ENCODE measurements around the gene NACAD.

Gene NACAD

DNA sequence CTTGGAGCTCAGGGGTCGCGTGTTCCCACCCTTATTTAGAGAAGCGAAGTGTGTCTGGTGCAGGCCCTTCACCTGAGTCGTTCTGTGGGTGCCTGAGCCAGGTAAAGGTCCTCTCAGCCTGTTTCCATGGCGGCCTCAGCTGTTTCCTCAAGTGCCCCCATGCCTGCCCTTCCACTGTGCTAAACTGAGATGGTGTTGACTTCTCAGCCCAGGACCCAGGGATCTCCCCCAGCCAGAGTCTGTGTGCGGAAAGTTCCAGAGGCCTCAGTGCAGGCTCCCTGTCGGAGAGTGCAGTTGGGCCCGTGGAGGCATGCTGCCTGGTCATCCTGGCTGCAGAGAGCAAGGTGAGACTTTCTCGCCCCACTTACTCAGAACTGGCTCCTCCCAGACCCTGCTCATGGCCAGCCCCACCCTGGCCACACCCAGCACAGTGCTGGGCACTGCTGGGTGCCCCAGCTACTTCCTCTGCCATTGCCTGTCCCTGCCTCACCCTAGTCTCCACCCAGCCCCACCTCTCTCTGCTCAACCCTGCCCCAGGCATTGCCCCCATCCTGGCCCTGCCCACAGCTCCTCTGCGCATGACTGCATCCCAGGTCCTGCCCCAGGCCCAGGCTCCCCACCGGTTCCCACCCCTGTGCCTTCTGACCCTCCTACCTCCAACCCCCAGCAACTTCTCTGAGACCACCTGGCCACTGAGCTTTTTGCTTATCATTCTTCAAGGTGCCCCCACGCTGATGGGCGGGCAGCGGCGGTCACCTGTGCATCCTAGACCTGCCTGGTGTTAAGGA, 20.3 kb downstream of the NACAD start:
- H3K36me3 ChIP-seq (ENCODE audit: control insufficient read depth, insufficient read depth, low read length), result peaks cover 9% of the 10 kb centered on the region

DNA sequence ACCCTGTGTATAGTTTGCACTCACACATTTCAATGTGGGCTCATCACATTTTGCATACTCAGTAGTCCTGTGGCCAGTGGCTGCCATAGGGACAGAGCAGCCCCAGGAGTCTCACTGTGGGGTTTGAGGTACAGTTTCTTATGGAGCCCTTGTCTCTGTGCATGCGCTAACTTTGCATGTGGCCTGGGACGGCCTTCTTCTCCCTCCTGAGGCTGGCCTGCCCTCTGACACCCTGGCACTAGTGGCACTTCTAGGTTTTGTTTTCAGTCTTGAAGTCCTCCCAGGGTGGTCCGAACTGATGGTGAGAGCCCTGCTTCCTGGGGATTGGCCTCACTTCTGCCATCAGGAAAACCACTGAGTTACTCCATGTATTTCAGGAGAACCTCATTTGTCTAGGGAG, 21.2 kb downstream of the NACAD start:
- Histone ChIP-seq H3K4me1 (ENCODE audit: control insufficient read depth, insufficient read depth, low read length) (peaks cover 2% of the 10 kb centered on the region), H3K4me3 (ENCODE audit: low read depth, low read length) (no peak overlapping the region), H3K36me3 (ENCODE audit: control insufficient read depth, insufficient read depth, low read length) (peaks cover 9% of the 10 kb centered on the region), H3K9me3 (ENCODE audit: control insufficient read depth, insufficient read depth, low read length) (no peaks in the 10 kb centered on the region), H3K9ac (ENCODE audit: low read depth, low read length) (no peak overlapping the region), H3K27me3 (ENCODE audit: control insufficient read depth, insufficient read depth, low read length) (no peaks in the 10 kb centered on the region)

More for the DNA sequence above, 20.3 kb downstream of the NACAD start:
- H3K4me1 ChIP-seq (ENCODE audit: control insufficient read depth, insufficient read depth, low read length), result peaks cover 4% of the 10 kb centered on the region
- no peak overlapping the region for H3K4me3 ChIP-seq (ENCODE audit: low read depth, low read length)
- no peaks in the 10 kb centered on the region for H3K27me3 ChIP-seq (ENCODE audit: control insufficient read depth, insufficient read depth, low read length)
- no peak overlapping the region for H3K9ac ChIP-seq (ENCODE audit: low read depth, low read length)
- H3K9me3 ChIP-seq (ENCODE audit: control insufficient read depth, insufficient read depth, low read length), result no peaks in the 10 kb centered on the region

DNA sequence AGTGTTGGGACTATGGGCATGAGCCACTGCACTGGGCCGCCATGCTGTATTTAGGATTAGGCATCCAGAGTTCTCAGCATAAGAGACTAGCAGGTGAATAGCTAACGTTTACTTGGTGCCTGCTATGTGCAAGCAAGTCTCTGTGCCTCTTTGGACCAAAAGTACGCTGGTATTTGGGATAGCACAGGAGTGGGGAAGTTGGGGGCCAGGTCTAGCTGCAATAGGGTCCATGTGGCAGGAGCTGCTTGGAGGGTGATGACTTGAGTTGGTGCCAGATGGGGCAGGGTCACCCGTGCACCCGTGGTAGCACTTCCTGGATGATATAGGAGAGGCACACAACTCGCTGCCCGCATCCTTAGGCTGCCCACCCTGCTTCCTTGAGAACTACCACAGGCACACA, 22.4 kb downstream of the NACAD start:
- Histone ChIP-seq H3K4me1 (ENCODE audit: control insufficient read depth, insufficient read depth, low read length) (no peaks in the 10 kb centered on the region), H3K36me3 (ENCODE audit: control insufficient read depth, insufficient read depth, low read length) (peaks cover 9% of the 10 kb centered on the region), H3K9me3 (ENCODE audit: control insufficient read depth, insufficient read depth, low read length) (no peaks in the 10 kb centered on the region), H3K9ac (ENCODE audit: low read depth, low read length) (no peak overlapping the region), H3K4me3 (ENCODE audit: low read depth, low read length) (no peak overlapping the region), H3K27me3 (ENCODE audit: control insufficient read depth, insufficient read depth, low read length) (no peaks in the 10 kb centered on the region)

DNA sequence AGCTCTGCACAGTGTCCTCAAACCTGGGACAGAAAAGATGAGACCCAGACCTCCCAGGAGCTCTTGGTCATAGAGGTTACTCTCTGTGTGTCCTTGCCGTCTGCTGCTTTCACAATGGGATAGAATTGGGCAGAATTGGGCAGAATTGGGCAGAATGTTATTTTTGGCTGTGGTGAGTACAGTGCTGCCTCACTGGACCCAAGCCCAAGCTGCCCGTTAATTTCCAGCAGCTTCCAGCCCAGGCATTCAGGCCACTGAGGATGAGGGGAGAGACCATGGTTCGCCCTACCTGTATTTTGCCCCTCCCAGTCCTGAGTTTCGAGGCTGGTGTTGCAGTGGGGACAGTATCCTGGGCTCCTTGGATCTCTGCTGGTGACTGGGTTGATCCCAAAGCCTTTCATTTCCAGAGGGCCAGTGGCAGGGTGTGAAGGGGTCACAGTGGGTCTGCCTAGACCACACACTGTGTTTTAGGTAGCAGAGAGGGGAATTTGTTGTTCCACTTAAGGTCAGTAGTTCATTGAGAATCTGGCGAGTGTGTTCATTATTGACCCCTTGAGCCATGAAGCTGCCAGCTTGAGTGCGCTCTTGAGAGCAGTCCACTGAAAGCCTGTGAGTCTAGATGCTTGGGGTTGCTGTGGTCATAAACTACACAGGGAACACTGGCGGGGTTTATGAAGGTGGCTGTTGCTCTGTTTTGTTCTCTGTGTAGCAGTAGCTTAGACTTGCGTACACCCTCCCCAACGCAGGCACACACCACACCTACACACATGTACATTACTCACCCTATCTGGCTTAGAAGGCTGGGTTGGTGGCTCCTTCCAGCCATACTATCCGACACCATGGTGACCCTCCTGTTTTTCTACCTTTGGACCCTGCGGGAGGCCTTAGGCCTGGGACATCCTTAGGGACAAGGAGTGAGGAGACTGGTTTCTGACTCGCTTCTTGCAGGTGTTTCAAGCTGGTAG, 23.5 kb downstream of the NACAD start:
- Histone ChIP-seq H3K27me3 (ENCODE audit: control insufficient read depth, insufficient read depth, low read length) (no peaks in the 10 kb centered on the region), H3K36me3 (ENCODE audit: control insufficient read depth, insufficient read depth, low read length) (peaks cover 9% of the 10 kb centered on the region), H3K9ac (ENCODE audit: low read depth, low read length) (no peak overlapping the region), H3K9me3 (ENCODE audit: control insufficient read depth, insufficient read depth, low read length) (no peaks in the 10 kb centered on the region), H3K4me1 (ENCODE audit: control insufficient read depth, insufficient read depth, low read length) (no peaks in the 10 kb centered on the region), H3K4me3 (ENCODE audit: low read depth, low read length) (no peak overlapping the region)

DNA sequence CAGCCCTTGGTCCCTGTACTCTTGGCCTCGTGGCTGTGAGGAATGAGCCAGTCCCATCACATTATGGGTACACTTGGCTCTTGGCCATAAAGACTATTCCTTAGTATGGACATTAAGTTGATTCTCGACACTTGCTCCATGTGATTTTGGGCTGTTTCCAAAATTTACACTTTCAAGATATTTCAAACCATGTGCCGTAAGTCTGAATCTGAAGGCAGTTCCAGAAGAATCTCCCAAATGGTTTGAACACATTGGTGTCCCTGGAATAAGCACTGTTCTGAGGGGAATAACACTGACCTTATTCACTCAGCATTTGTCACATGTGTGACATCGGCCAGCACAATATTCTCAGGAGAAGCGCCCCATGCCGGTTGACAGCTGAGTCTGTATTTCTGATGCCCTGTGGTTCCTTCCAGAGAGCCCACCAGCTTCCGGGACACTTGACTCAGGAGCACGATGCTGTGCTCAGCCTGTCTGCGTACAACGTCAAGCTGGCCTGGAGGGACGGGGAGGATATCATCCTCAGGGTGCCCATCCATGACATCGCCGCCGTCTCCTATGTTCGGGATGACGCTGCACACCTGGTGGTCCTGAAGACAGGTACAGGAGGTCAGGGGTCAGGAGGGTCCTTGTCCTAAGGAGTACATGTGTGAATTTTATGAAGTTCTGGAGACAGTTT, 24.6 kb downstream of the NACAD start:
- no peak overlapping the region for H3K4me3 ChIP-seq (ENCODE audit: low read depth, low read length)
- no peak overlapping the region for H3K9ac ChIP-seq (ENCODE audit: low read depth, low read length)
- peaks cover 5% of the 10 kb centered on the region for H3K36me3 ChIP-seq (ENCODE audit: control insufficient read depth, insufficient read depth, low read length)
- no peaks in the 10 kb centered on the region for H3K9me3 ChIP-seq (ENCODE audit: control insufficient read depth, insufficient read depth, low read length)
- no peaks in the 10 kb centered on the region for H3K4me1 ChIP-seq (ENCODE audit: control insufficient read depth, insufficient read depth, low read length)
- no peaks in the 10 kb centered on the region for H3K27me3 ChIP-seq (ENCODE audit: control insufficient read depth, insufficient read depth, low read length)

DNA sequence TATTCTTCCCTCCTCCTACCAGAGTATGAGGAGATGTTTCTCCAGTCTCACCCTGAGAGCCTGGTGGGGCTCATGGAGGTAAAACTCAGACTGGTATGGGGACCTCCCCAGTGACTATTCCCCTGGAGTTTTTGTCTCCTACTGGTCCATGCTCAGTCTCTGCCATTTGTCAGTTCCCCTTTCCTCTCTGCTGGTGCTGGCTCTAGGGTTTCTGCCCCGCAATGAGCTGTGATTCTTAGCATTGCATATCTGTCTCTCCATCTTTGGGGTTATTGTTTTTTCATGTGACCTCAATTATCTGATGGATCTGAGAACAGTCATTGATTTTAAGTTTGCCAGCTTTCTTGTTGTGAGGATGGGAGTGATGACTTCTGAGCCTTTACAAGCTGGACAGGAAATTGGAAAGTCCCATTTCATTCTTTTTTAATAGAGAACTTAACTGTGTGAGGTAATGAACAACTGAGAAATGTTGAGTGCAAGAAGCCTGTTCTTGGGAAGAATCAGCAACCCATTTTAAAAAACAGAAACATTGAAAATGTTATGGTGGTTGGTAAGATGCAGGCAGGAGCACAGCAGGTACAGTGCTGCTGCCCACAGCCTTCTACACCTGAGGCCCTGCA, 26.9 kb downstream of the NACAD start:
- Histone ChIP-seq H3K36me3 (ENCODE audit: control insufficient read depth, insufficient read depth, low read length) (peaks cover 5% of the 10 kb centered on the region), H3K27me3 (ENCODE audit: control insufficient read depth, insufficient read depth, low read length) (no peaks in the 10 kb centered on the region), H3K4me3 (ENCODE audit: low read depth, low read length) (no peak overlapping the region), H3K4me1 (ENCODE audit: control insufficient read depth, insufficient read depth, low read length) (no peaks in the 10 kb centered on the region), H3K9ac (ENCODE audit: low read depth, low read length) (no peak overlapping the region), H3K9me3 (ENCODE audit: control insufficient read depth, insufficient read depth, low read length) (no peaks in the 10 kb centered on the region)

DNA sequence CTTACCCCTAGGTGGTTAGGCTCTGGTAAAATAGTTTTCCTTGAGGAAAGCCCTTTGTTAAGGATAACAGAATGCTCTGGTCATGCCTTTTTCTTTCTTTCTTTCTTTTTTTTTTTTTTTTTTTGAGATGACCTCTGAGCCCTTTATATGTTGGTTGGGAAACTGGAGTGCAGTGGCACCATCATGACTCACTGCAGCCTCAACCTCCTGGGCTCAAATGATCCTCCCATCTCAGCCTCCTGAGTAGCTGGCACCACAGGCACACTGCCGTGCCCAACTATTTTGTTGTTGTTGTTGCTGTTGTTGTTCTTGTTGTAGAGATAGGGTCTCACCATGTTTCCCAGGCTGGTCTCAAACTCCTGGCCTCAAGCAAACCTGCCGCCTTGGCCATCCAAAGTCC, 27.4 kb downstream of the NACAD start:
- Histone ChIP-seq H3K9ac (ENCODE audit: low read depth, low read length) (no peak overlapping the region), H3K4me1 (ENCODE audit: control insufficient read depth, insufficient read depth, low read length) (no peaks in the 10 kb centered on the region), H3K9me3 (ENCODE audit: control insufficient read depth, insufficient read depth, low read length) (no peaks in the 10 kb centered on the region), H3K27me3 (ENCODE audit: control insufficient read depth, insufficient read depth, low read length) (no peaks in the 10 kb centered on the region), H3K36me3 (ENCODE audit: control insufficient read depth, insufficient read depth, low read length) (peaks cover 5% of the 10 kb centered on the region), H3K4me3 (ENCODE audit: low read depth, low read length) (no peak overlapping the region)

DNA sequence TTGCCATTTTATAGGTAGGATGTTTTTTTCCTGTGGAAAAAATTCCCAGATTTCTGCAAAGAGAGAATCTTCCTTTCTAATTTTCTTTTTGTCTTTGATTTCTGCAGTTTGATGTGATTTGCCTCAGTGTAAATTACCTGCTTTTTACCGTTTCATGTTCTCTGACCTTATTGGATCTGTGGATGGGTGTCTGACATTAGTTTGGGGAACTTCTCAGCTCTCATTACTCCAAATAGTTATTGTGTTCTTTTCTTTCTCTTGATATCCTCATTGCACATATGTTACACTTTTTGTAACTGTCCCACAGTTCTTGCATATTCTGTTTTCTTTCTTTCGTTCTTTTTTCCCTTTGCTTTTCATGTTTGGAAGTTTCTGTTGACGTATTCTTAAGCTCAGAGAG, 28.5 kb downstream of the NACAD start:
- Histone ChIP-seq H3K4me1 (ENCODE audit: control insufficient read depth, insufficient read depth, low read length) (no peaks in the 10 kb centered on the region), H3K4me3 (ENCODE audit: low read depth, low read length) (no peak overlapping the region), H3K9ac (ENCODE audit: low read depth, low read length) (no peak overlapping the region), H3K27me3 (ENCODE audit: control insufficient read depth, insufficient read depth, low read length) (no peaks in the 10 kb centered on the region), H3K36me3 (ENCODE audit: control insufficient read depth, insufficient read depth, low read length) (peaks cover 5% of the 10 kb centered on the region), H3K9me3 (ENCODE audit: control insufficient read depth, insufficient read depth, low read length) (no peaks in the 10 kb centered on the region)

- H3K4me1 ChIP-seq (ENCODE audit: control insufficient read depth, insufficient read depth, low read length), result no peaks in the 10 kb centered on the region
- no peaks in the 10 kb centered on the region for H3K27me3 ChIP-seq (ENCODE audit: control insufficient read depth, insufficient read depth, low read length)
- no peak overlapping the region for H3K9ac ChIP-seq (ENCODE audit: low read depth, low read length)
- H3K36me3 ChIP-seq (ENCODE audit: control insufficient read depth, insufficient read depth, low read length), result no peaks in the 10 kb centered on the region
- no peak overlapping the region for H3K4me3 ChIP-seq (ENCODE audit: low read depth, low read length)
- H3K9me3 ChIP-seq (ENCODE audit: control insufficient read depth, insufficient read depth, low read length), result no peaks in the 10 kb centered on the region
These were observed 30.9 kb downstream of the NACAD start for GRCh38 chr7:45057878-45058277.

GRCh38 chr7:45055594-45056219, 33.1 kb downstream of the NACAD start:
- Histone ChIP-seq H3K27me3 (ENCODE audit: control insufficient read depth, insufficient read depth, low read length) (no peaks in the 10 kb centered on the region), H3K9ac (ENCODE audit: low read depth, low read length) (no peak overlapping the region), H3K9me3 (ENCODE audit: control insufficient read depth, insufficient read depth, low read length) (no peaks in the 10 kb centered on the region), H3K4me1 (ENCODE audit: control insufficient read depth, insufficient read depth, low read length) (no peaks in the 10 kb centered on the region), H3K36me3 (ENCODE audit: control insufficient read depth, insufficient read depth, low read length) (no peaks in the 10 kb centered on the region), H3K4me3 (ENCODE audit: low read depth, low read length) (no peak overlapping the region)

- Histone ChIP-seq H3K4me1 (ENCODE audit: control insufficient read depth, insufficient read depth, low read length) (no peaks in the 10 kb centered on the region), H3K27me3 (ENCODE audit: control insufficient read depth, insufficient read depth, low read length) (no peaks in the 10 kb centered on the region), H3K9me3 (ENCODE audit: control insufficient read depth, insufficient read depth, low read length) (no peaks in the 10 kb centered on the region), H3K36me3 (ENCODE audit: control insufficient read depth, insufficient read depth, low read length) (no peaks in the 10 kb centered on the region), H3K9ac (ENCODE audit: low read depth, low read length) (no peak overlapping the region), H3K4me3 (ENCODE audit: low read depth, low read length) (no peak overlapping the region)
These were observed 33.8 kb downstream of the NACAD start for GRCh38 chr7:45055016-45055415.

Measured in iPS-15b (cell line).